ENCODE data around the gene RNF217.

- TF ChIP-seq CTCF (IDR thresholded peaks at IDR 0.05) (no peak), SMAD4 (CRISPR knock-in tag; IDR thresholded peaks at IDR 0.05) (no peak), IRF1 (CRISPR knock-in tag; IDR thresholded peaks at IDR 0.05) (no peak), ELF4 (CRISPR knock-in tag; IDR thresholded peaks at IDR 0.05; ENCODE audit: low read depth) (no peak)
Measured at GRCh38 chr6:125001684-125002405, 39.6 kb downstream of the RNF217 start.

All from WTC11 (cell line).